CD4-positive, alpha-beta T cell treated with Interferon alpha-2 for 1 hour (primary cell): Measurements from ENCODE around the gene TEX2.
"Not testable (repeated sequence)": the region's sequence is repeated elsewhere in the genome, so short reads cannot be mapped to it uniquely, and the experiment has no call there.

Experiments used
- DNase-seq, 2 donors: peaks; one replicate each; pipeline ENCODE4 v3.0.0-alpha.2; 2020 to 2022

TEX2 gene

DNA sequence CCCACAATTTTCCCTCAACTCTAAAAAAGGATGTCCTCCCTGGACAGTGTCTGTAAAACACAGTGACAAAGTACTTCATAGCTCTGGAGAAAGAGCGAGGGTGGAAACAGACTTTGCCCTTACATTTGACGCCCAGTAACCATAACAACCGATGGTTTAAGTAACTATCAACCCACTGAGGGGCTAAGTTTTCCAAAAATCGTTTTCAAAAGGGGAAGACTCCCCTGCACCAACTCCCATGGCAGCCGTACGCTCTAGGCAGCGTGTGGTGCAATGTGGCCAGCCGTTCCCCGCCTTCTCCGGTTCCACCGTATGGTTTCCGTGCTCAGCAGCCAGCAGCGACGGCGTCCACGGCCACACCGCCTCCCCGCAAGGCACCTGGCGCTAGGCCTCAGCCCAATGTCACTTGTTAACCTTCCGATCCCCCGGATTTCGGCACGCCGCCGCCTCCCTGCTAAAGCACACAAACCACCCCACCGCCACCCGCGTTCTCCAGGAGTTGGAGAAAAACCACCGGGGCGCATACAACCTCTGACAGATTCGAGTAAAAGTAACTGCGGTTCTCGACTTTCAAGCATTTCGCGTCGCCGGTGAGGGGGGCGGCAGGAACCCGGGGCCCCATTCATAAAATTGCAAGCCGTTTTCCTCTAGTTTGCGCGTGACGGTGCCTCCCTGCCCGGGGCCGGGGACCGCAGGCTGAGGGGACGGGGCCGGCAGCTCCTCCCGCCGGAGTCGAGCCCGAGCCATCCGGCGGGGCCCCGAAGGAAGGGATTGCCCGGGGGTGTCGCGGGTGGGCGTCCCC lies 661 bp downstream of the TEX2 start:
- DNase-seq: peak; percentile 42 to 69

DNA sequence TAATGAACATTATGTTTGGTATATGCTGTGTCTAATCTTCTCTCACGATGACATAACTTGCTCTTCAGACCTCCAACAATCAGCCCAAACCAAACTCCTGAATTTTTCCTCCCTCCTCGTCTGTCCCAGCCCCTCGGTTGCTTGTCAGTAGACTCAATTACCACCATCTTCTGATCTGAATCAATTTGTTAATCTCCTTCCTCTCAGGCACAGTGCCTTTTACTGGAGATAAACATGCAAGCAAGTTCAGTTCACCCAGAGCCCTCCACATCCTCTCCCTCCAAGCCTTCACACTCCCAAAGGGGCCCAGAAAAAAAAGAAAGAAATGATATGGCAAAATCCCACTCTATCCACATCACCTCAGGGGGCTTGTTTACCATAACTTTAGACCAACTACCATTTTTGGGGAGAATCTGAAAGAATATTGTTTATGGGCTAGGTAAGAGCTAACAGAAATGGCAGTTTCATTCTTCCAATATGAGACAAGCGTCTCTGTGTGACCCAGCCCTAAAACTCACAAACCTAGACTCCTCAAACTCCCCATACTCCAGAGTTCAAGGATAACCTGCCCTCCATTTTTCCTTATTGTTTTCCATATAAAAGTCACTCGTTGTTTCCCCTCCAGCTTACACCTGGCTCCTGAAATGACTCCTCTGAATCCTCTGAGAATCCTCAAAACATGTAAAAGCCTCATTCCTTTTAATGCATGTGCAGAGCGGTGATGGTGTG lies 1.5 kb downstream of the TEX2 start:
- no peak for DNase-seq

DNA sequence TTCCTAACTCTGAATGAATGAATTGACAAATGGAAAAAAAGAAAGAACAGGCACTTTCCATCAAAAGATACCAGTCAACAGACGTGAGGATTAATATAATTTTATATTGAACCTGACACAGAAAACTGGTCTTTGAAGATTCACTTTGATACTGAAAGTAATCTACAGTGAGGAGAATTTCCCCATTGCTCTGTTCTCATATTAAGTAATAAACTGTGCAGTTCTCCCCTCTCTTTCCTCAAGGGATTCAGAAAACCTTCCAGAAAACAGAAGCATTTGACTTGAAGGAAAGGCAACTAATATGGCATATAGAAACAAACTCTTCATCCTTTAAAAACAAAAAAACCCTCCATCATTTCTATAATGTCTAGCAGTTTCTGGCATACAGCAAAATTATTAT lies 2.2 kb downstream of the TEX2 start:
- DNase-seq: no peak

DNA sequence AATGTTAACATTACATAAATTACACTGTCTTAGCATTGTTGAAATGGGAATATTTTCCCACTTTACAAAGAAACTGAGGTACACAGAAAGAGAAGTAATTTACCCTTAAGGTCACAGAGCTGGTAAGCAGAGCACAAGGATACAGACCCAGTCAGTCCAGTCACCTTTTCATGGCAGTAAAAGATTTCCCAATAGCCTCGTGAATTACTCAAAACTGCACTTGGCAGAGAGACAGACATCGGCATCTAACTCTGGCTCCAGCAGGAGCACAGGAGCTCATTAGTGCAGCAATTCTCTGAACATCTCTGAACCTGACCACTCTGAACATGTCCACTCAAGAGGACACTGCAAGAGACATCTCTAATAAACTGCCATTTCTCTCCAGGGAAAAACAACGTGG lies 3.1 kb downstream of the TEX2 start:
- DNase-seq: no peak

DNA sequence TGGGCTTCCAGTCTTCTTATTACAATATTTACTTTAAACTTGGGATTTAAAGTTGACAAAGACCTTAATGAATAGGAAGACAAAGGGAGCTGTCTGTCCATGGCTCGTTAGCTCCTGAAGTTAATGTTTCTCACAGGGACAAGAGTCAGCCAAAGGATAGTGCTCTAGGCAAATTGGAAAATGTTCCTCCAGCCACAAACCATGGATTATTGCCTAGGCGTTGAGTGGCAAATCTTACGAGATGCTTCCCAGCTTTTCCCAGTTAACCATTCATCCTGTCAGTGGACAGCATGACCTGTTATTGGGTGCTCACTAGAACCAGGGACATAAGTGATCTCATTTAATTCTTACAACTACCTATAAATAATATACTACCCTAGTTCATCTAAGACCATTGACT lies 3.6 kb downstream of the TEX2 start:
- DNase-seq: no peak

DNA sequence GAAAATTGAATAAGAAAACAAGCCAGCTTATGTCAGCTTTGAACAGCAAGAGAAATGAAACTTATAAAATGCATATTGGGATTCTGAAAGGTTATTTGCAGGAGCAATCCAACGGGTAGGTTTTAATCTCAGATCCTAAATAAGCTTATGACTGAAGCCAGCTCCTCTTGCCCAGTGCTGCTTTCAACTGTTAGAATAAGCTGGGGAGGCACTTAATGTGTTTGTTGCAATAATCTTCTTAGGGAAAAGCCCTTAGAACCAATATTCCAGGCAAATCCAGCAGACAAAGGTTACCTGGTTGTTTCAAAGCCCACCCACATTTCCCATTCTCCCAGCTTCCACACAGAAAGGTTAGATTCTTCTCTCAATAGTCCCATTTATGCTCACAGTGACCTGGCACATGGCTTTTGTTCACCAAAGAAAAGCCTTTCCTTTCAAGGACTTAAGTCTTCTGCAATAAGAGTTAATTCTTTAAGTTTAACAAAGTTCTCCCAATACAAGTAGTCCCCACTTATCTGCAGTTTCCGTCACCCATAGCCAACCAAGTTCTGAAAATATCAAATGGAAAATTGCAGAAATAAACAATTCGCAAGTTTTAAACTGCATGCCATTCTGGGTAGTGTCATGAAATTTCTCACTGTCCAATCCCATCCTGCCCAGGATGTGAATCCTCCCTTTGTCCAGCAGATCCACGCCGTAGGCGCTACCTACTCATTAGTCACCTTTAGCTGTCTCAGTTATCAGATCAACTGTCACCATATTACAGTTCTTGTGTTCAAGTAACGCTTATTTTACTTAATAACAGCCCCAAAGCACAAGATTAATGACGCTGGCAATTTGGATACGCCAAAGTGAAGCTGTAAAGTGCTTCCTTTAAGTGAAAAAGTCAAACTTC lies 5.9 kb downstream of the TEX2 start:
- DNase-seq: no peak

DNA sequence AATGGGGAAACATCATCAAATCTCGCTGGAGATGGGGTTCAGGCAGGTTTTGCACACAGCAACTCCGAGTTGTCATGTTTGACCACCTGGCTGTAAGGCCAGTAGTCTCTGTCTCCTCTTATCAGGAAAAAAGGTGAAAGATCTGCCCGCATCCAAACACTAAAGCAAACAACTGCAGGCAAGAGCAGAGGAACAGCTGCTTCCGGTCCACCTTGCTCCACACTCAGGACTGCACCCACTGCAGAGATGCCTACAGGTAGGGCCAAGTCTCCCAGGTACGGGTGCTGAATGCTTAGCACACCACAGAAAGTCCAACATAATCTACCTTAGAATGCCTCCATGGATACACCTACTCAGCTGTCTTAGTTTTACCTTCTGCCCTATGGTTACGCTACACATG lies 7.3 kb downstream of the TEX2 start:
- no peak for DNase-seq

DNA sequence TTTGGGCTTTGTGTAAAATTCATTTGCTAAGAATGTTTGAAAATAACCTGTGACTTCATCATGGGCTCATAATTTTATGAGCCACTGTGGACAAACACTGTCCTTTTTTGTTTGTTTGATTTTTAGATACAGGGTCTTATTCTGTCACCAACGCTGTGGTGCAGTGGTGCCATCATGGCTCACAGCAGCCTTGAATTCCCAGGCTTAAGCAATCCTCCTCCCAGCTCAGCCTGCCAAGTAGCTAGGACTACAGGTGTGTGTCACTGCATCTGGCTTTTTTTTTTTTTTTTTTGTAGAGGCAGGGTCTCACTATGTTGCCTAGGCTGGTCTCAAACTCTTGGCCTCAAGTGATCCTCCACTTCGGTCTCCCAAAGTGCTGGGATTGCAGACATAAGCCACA lies 8.3 kb downstream of the TEX2 start:
- no peak for DNase-seq

DNA sequence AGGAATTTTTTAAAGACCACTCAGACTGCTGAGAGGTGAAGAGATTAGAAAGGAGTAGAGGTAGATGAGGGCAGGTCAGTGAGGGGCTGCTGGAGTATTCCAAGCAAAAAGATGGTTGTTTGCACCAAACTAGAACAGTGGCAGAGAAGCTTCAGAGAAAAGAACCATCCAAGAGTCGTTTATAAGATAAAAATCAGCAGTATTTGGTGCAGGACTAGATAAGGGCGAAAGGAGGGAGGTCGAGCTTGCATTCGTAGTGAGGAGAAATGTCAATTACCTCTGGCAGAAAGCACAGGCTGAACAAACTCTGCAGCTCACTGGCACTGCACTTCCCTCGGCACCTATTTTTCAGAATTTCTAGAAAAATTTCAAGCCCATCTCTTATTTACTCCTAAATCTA lies 9.6 kb downstream of the TEX2 start:
- DNase-seq: no peak

DNA sequence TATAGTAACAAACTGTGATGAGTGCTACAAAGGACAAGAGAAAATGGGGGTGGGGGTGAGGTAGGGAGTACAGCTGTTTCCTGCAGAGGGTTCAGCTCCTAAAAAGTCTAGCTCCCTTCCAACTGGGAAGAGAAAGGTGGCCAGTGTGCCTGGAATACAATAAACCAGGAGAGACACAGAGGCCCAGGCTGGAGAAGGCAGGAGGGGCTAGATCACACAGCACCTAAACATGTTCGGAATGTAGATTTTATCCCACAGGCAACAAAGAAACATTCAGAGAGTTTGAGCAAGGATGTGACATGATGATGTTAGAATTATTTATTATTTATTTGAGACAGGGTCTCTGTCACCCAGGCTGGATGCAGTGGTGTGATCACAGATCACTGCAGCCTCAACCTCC lies 10.2 kb downstream of the TEX2 start:
- no peak for DNase-seq

DNA sequence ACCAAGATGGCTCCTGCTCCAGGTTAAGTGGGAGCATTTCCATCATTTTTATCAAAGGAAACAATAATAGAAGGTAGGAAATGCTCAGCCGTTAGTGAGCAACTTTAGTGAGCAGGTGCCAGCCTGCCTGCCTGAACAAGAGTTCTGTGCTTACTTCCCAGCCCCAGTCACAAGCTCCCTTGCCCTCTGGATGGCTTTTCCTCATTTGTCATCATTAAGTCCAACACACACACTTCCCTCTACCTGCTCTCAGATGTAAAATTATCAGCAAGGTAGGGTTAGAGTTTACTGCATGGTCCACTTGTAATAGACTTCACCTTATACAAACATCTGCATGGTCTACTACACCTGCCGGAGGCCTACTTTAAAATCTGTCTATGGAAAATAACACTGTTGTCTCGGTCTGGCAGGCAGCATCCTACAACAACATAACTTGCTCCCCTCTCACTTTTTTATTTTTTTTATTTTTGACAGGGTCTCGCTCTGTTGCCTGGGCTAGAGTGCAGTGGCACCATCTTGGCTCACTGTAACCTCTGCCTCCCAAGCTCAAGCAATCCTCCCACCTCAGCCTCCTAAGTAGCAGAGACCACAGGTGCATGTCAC lies 12.7 kb downstream of the TEX2 start:
- no peak for DNase-seq

DNA sequence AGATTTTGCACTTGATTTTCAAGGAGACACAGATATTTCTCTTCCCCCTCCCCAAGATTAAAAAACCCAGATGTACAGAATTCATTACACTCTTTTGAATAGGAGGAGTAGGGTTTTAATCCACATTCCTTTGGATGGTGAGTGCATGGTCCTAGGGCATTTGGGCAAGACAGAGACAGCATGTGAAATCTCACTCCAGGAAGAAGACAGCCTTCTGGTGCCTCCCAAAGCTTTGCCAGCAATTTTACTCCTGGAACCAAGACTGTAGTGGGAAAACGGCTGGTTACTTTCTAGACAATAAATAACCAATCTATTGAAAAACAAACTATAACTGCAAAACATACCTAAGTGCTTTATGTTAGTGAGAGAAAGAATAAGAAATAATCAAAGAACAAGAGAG lies 15.2 kb downstream of the TEX2 start:
- DNase-seq: no peak

DNA sequence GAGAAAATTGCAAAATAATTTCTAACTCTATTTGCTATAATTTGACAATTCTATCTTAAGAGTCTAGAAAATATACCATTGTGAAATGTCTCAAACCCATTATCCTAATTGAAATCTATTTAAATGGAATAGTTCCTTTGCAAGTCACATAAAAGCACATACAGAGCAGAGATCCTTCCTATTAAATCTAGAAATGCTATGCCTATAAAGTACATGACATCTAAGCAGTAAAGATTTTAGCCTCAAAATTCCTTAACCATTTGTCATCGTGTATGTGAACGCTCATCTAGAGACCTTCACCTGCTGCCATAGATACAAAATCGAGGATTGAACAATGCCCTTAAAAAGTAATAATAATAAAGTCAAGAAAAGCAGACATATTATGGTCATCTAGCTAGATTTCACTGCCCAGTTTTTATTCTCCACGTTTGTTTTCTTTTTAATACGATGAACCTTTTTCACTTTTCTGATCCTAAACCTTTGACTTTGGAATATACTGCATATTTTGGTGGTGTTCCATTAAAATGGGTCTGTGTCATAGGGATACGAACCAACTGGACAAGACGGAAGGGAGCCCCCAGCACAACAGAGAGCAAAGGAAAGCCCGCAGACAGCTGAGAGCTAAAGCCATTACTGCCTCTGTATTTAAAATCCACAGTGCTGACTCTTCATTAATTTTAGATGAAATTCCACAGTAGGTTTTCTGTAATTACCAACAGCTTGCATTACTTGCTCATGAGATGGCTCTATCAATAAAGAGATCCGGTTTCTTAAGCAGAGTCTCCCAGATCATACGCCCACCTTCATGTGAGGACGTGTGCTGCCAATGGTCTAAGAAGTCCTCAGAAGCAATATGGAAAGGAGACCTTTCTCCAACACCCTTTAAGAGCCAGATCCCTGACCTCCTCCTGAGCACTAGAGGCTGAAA lies 17.6 kb downstream of the TEX2 start:
- no peak for DNase-seq

DNA sequence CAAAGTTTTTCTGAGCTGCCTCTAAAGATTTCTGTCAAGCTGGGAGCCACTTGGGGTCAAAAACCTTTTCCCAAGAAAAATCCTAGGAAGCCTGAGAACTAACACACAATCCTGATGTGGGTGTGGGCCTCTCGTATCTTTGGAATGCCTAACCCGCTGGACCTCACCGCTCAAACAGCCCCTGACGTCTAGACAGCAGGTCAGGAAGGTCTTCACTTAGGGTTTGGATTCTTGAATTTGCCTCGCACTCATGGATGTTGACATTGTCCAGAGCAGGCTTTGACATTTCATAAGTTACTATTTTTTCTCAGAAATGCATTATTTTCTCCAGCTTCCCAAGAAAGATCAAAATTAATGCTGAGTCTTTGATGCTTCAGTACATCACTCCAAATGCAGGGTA lies 18.9 kb downstream of the TEX2 start:
- no peak for DNase-seq

DNA sequence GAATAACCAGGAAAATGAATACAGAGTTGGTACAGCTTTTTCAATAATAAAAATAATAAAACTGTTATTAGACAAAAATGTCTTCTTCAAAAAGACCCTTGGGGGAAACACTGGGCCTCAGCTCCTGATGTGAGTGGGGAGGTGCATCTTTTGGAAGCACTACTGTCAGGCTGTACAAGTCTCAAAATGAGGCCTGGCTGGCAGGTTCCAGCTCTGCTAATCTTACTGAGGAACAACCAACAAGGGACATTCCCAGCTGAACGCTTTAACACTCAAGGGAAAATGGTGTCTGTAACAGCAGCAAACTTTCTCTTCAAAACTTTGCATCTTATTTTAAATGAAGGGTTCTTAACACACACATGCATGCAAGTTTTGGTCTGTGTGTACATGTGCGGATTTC lies 19.7 kb downstream of the TEX2 start:
- DNase-seq: no peak

DNA sequence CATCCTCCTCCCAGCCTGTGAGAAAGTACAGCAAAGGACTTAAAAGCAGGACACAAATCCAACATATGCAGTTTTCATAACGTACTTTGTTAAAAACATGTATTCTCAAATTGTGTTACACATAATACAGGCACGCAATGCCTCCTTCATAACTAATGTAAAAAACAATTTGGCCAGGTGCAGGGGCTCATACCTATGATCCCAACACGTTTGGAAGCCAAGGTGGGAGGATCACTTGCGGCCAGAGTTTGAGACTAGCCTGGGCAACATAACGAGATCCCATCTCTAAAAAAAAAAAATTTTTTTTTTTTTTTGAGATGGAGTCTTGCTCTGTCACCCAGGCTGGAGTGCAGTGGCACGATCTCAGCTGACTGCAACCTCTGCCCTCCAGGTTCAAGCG lies 20.4 kb downstream of the TEX2 start:
- no peak for DNase-seq

DNA sequence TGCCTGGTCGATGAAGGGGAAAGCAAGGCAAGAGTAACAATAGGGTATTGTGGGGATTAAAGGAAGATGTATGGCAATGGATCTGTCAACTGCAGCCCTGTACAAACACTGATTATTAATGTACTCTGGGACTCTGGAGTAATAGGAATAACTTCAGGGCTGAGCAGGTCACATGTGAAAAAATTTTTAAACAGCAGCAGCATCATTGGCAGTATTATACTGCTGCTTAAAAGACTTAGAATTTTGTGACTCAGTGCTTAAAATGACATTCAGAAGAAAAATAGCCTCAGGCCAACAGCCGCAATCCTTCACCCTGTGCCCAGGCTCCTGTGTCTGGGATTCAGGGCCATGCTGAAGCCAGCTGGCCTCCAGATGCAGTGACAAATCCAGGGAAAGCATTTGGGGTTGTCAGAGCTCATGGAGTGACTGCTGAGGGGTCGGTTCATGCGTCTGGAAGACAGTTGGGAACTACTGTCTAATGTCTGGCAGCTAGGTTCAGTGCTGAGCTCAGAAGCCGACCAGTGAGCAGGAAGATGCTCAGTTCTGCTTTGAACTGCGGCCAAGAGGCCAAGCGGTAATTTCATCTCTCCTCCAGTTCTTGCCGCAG lies 22.2 kb downstream of the TEX2 start:
- no peak for DNase-seq

DNA sequence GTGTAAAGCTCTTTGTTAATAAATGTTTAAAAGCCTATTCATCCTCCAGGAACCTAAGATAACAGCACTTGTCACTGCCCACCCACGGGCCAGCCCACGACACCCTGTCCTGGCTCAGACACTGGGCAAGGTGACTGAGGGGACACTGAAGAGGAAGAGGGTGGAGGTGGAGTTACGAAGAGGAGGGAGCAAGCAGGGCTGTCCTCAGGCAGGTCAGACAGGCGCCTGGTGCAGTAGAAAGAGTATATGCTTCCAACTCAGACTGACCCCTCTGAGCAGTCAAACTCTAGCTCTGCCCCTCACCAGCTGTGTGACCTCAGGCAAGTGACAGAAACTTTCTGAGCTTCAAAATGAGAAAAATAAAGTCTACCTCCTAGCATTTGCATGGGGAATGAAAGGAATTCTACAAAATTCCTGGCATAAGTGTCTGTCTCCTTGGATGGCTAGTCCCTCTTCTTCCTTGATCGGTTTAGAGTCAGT lies 22.8 kb downstream of the TEX2 start:
- no peak for DNase-seq

DNA sequence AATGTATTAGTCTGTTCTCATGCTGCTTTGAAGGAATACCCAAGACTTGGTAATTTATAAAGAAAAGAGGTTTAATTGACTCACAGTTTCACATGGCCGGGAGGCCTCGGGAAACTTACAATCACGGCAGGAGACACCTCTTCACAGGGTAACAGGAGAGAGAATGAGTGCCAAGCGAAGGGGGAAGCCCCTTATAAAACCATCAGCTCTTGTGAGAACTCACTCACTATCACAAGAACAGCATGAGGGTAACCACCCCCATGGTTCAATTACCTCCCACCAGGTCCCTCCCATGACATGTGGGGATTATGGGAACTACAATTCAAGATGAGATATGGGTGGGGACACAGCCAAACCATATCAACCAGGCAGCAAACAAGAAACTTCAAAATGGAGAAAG lies 24.6 kb downstream of the TEX2 start:
- DNase-seq: not testable (repeated sequence)

DNA sequence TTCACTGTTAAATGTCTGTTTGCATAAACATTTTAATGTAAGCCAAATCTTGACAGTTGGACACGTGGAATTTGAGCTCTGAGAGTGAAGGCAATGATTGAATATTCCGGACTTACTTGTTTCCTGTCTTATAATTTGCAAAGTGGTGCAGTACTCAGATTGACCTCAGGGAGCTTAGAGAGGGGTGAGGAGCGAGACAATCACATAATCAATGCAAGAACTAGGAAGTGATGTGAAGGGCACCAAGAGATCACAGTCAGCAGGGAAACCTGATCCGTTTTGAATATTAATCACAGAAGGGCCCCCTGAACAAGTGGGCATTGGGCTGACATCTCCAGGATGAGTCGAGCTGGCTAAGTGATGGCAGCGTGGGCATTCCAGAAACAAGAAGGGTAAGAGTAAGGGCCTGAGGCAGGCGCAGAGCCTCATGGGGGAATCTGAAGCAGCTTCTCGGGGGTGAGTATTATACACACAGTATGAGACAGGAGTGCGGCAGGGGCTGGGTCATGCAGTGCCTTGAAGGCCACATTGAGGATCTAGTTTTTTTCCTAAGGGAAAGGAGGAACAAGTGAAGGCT lies 26.1 kb downstream of the TEX2 start:
- no peak for DNase-seq

DNA sequence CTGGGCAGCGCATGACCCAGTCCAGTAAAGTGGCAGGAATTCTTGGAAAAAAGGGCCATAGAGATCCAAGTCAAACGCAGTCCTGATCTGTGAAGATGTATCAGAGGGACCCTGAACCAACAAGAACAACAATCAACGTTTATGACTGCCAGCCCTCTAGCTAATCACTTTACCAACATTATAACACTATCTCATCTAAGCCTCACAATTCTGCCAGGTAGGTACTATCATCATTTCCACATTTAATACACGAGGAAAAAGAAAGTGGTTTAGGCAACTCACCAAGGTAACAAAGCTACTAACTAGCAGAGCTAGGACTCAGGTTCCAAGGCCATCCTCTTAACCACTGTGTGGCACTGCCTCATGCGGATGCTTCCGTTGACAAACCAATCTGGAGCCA lies 28.1 kb downstream of the TEX2 start:
- no peak for DNase-seq
